Measurements from ENCODE around the gene SORCS3.

SORCS3 gene

DNA sequence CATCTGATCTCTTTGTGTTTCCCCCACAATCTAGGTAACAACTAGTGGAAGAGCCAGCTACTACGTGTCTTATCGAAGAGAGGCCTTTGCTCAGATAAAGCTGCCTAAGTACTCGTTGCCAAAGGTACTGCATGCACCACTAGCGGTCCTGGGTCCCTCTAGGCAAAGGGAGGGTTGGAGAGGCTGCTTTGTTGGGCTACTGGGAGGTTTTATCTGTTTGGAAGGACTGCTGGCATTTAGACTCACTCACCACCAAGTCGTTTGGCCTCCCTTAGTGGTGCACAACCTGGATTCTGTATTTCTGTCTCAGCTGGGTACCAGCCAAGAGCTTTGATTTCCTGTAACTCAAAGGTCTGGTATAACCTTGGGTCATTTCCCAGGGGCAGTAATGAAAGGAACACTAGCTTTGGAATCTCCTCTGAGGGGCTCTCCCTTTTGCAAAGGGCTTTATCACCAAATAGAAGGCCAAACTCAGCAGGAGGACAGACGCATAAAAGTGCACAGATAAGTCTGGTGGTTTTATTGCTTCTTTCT is 498.3 kb downstream of the SORCS3 start:
- DNase-seq = no peak

DNA sequence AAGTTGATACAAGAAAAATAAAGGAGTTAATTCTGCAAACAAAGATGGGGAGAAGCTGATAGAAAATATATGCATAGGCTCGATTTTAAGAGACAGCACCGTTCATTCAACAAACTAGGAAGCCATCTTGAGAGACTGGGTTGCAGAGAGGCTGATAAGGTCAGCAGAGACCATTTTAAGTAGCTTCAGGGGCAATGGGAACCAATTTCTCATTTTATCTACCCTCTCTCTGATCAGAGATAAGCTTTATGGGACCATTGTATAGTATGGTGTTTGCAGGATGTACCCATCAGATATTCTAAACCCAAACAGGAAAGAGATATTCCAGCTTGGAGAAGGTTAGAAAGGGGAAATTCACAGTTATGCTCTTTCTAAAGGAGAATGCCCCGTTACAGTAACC is 499.5 kb downstream of the SORCS3 start:
- DNase-seq = no peak

DNA sequence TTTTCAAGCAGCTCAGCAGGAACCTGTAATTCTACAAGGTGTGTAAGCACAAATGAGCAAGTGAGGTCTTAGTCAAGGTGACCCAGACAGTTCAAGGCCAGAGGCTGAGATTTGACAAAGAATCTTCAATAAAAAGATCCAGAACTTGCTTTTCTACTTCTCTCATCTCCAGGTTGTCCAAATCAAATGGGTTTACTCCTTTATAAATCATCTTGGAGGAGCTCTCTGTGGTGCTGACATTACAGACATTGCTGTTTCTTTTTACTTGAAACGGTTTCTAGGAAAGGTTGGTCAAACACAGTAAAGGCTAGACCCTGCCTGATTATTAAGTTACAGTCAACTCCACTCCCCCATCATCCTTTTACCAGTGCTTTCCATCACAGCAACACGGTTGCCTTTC is 504.6 kb downstream of the SORCS3 start:
- no peak for DNase-seq

DNA sequence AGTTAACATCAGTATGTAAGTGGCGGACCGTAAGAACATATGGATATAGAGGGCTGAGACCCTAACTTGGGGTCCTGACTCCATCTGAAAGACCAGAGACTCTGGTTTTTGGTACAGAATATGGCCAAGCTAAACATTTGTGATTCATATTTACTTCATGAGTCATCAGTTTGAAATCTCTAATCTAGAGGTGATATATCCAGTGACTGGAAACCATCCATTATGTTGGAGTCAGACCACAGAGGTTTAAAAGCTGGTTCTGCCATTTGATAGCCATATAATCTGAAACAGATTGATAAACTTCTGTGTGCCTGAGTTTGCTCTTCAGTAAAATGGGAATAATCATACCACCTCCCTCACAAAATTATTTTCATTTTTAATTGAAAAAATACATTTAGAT is 505.3 kb downstream of the SORCS3 start:
- no peak for DNase-seq

DNA sequence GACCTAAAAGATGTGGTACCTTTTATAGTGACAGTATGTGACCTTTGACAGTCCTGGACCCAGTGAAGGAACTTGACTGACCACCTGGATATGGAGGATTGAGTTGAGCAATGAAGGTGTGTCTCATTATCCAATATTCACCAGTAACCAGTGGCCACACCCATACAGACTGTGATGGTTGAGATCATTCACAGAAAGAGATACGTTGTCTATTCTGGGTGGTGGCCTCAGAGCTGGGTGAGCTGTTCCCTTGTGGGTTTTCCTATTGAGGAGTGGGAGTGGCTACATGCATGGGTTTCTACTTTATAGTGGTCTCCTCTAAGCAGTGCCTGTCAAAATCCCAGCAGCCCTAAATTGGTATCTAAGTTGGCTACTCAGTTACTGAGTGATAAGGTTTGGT is 507.4 kb downstream of the SORCS3 start:
- DNase-seq = no peak

DNA sequence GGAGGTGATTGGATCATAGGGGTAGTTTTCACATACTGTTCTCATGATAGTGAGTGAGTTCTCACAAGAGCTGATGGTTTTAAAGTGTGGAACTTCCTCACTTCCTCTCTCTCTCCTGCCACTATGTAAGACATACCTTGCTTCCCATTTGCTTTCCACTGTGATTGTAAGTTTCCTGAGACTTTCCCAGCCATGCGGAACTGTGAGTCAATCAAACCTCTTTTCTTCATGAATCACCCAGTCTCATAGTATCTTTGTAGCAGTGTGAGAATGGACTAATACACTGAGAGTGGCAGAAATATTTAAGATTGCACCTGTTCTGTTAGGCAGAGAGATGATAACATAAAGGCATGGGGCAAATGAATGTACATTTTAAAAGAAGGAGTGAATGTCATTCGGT is 507.8 kb downstream of the SORCS3 start:
- DNase-seq = no peak

DNA sequence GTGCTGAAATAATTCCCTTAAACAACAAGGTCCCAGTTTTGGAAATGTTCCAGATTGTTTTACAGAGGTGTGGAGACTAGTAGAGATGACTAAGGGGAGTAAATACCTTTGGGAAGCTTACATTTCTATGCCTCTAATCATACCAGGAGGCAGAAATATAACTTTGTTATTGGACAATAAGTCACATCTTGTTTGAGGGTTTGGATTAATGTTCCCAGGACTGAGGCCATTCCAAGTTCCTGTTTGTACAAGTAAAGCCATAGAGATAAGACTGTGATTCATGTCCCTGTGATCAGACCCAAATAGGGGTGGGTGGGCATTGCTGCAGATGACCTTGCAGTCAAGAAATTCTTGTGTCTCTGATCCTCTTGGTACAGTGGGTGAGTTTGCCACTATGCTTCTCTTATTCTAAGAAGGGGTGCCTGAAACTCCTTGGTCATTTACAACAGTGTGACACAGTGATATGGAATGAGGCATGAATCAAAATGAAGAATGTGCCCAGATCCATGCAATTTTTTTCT is 508.3 kb downstream of the SORCS3 start:
- DNase-seq = no peak

DNA sequence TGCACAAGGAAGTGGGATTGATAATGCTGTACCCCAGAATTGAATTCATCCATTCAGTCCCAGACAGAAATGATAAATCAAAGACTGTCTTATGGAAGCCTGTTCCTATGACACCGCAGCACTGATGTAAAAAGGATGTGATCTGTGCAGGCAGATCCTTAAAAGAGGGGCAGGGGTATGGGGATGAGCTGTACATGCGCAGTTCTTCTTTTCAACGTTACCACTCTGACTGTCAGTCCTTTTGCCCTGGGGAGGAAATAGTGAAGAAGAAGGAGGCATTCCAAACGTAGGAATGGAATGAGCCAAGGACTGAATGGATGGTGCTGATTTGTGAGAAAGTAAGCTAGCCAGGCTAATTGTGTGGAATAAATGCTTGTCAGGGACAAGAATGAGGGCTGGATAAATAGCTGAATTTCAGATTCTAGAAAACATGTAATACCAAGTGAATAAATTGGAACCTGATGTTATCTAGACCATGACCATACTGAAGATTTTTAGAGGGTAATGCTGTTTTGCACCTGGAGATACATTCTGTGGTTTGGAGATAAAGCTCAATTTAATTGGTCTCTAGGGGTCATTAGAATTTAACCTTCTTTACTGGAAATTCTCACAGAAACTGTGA is 509.3 kb downstream of the SORCS3 start:
- no peak for DNase-seq

DNA sequence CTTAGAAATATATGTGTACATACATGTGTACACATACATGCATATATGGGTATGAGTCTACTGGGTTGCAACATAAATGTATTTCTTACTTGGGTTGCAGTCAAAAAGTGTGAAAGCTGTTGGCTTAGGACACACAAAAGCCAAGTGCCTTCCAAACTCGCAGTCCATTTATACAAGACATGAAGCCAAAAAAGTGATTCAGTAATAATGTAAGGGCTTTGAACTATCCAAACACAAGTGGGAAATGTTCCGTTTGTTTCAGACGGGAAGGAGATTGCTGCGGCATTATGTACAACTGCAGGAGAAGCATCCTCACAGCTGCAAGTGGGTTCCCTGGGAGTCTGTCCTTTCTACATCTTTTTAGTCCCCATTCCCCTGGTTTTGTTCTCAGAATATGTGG is 513.6 kb downstream of the SORCS3 start:
- no peak for DNase-seq

DNA sequence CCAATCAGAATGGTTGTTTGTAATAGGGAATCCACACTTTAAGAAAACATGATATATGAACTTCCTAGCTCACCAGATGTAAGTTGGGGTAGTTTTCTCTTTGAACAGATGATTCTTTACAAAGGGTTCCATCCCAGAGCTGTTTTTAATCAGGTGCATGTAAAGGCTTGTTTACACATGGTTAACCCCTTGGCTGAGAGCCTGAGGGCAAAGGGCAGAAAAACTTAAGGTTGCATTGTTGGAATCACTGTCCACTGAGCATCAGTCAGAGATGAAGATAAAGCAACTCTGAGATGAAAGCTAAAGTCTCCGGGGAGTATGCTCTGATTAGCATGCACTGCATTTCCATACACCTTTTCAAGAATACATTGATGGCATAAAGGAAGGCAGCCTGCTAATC is 518.2 kb downstream of the SORCS3 start:
- DNase-seq = no peak

DNA sequence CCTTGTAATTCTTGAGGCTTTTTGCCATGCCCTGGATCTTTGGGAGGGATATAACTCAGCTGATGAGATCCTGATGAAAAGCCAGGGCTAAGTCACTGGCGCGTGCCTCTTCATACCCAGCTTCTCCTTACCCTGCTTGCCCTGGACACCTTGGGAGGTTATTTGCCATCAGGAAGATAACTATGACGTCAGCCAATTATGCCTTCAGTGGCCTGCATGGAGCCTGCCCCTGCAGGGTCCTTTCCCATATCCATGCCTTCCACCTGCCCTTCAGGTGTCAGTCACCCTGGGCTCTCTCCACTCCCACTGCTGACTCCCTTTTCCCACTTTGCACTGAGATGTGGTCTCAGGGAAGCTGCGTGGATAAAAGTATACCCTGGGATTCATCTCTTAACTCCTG is 520.1 kb downstream of the SORCS3 start:
- DNase-seq = no peak

DNA sequence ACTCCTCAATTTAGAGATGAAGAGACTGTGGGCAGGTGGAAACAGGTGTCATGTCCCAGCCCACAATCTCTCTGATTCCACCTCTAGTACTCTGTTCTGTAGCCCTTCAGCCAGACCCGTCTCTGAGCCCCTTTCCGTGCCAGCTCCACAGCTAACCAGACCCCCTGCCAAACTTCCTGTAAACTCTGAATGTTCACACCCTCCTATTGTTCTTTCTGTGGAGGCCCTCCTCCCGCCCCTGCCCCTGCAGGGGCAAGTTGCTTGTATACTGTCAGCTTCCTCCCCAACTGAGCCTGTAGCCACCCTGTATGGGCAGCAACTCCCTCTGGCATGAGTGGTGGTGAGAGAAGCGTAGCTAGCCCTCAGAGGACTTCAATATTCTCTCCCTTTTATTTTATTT is 520.7 kb downstream of the SORCS3 start:
- DNase-seq = no peak

DNA sequence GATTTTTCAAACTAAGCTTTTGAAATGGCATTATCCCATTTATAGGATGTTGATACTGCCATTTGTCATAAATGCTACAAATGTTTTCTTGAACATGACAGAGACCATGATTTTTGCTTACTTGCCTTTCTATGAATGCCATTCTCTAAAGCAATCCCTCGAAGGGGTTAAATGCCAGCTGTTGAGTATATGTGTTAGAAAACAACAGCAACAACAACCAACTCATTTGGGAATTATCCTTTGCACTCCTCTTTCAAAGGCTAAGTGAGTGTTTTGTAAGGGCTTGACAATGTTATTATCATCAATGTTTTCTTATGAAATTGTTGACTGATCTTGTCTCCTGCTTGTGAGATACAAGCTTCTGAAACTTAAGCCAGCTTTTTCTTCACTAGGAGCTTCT is 529.4 kb downstream of the SORCS3 start:
- DNase-seq = no peak

DNA sequence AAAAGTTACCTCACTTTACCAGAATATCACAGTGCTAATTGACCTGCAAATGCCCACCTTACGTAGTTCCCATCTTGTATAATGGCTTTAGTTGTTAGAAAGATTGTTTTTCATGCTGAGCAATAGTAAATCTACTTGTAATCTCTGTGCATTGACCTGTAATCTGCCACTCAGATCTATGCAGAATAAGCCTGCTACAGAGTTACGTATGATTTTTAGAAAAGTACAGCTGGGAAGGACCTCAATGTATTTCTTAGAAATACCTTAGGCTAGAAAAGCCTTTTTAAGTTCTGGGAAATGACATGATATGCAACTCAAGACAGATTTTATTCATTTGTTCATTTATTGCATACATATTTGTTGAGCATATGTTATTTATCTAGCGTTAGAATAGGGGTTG is 530.9 kb downstream of the SORCS3 start:
- no peak for DNase-seq

DNA sequence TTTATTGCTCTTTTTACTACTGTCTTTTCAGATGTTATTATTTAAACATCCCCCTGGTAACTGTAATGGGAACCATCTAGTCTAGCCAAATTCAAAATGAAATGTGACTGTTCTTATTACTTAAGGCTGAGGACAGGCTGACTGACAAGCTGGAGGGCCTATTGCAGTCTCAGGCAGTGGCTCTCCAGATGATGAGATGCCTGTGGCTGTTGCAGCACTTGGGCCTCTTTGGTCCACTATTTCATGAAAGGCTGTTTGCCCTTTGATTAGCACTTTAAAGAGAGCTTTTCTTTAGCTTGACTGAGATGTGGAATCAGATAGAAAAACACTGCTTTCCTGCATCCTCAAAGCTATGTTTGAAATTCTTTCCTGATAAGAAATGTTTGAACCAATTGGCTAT is 540.5 kb downstream of the SORCS3 start:
- DNase-seq = no peak

DNA sequence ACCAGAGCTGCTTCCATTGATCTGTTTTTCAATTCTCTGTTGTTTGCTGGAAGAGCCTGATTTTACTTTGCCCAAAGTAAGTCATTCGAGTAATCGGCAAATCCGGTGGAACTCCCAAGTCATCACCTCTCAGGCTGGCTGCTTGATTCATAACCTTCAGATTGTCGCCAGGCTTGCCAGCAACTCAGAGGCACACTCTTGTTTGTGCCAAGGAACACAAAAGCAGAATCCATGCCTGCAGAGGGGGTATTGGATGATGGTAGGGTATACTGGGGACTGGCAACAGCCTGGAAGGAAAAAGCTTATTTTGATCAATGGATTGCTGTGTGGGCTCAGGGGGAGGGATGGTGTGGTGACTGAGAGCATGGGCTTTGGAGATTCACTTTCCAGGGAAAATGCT is 542.4 kb downstream of the SORCS3 start:
- no peak for DNase-seq

DNA sequence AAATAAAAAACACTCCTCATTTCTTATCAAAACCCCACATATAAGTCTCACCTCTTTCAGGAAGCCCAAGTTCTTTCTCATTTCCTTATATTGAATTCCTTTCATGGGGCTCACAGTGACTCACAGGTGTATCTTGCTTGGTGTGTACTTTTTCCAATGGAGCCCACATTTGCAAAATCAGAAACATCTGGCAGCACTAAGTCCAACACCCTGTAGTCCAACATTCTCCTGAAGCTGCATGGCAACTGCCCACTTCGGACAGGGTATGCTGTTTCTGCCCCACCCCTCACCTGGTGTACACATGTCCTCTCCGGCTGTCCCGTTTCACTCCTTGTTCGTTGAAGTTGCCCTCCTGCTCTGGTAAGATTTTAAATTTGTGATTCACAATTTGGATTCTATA is 544.1 kb downstream of the SORCS3 start:
- DNase-seq = no peak

DNA sequence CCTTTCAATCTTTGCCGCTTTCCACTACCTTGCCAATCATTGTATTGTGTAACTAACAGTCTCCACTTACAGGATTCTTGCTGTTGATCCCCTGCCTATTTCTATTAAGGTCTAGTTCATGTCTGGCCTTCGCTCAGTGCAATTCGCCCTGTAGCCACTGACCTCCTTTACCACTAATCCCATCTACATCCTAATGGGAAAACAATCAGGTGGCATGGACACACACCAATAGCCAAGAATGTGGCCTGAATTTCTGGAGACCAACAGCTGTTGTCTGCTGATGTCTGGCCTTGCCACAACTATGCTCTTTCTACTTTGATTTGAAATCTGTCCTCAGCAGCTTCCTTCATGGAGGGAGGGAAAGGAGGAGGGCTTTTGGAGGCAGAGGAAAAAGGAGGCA is 546.2 kb downstream of the SORCS3 start:
- no peak for DNase-seq

DNA sequence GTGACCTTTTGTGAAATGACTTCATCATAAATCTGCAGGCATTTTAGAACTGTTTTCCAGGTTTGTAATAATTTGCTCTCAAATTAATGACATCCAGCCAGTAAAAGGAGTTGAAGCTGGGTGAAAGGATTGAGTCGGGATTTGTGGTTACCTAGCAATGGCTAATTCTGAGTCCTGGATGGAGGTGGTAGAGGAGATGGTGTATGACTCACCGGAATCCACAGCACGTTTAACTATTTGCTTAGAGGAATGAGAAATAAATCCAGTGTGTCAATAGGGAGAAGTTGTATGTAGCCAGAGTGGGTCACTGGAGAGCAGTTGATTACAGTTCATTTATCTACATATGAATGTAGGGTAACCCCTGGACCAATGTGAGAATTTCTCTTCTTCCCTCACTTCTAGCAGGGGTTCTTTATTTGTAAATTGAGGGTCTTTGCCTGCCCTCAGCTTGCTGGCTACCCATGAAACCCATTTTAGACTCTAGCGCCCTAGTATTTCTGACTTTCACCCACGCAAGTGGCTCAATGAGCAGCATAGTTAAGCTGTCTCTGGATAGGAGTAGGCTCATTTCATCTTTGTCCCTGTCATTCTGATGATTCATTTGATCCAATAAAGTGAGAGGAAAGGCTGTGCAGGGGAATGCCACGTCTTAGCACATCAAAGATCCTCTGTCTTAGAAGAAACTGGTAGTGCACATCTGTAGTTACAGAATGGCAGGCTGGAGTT is 547.8 kb downstream of the SORCS3 start:
- DNase-seq = no peak

DNA sequence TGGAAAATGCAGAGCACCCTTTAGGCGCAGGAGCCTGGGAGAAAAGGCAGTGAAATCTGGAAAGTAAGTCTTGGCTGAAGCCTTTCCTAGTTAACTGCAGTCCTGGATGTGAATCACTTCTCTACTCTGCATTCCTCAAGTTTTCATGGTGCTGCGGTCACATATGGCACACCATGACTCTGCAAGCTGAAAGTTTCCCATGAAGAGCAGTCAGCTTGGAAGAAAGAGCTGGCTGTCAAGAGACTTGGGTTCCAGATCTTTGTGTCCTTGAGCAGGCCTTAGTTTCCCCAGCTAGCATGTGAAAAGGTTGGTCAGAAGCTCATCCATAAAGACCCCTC is 548.3 kb downstream of the SORCS3 start:
- no peak for DNase-seq

DNA sequence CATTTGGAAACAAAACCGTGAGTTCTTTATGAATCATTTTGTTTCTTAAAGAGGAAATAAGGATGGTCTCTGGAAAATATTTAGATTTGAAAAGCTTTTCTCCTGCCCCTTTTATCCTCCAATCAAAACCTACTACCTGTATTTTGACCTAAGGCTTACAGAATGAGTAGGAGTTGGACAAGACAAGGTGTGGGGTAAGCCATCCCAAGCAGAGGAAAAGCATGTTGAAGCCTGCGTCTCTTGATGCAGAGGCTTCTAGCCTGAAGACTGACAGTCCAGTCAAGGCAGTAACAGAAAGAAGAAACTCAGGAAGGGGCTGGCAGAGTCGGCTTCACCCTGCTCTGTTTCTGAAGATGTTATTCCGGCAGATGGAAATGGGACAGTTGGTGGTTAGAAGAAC is 551.1 kb downstream of the SORCS3 start:
- no peak for DNase-seq

DNA sequence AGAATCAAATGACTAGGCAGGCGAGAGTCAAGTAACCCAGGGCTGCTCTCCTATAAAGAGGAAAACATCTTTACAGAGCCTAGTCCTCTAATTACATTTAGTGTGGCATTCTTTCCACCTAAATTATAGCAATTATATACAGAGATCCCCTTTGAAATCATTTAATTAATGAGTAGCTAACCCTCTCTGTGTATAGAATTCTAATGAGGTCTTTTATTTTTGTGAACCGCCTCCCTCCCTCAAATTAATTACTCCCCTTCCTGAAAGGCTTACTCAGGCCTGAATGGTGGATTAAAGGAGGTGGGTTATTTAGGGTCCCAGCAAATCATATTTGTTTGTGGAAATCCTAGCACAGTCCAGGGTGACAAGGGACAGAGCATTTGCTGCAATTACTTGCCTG is 551.8 kb downstream of the SORCS3 start:
- DNase-seq = no peak

DNA sequence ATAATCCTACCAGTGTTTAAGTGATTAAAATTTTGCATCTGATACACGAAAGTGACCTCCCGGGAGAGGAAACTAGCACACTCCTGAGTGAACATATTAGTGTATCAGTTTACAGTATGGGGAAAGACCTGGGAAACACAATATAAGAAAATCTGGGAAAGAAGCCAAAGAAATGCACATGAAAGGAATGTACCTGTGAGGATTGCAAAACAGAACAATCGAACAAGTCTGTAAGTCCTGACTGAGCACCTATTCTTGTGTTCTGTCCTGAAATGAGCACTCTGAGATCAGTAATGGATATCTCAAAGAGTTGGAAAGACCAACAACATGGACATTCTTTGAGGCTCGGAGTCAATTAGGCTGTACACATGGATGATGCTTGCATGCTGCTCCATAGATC is 554.7 kb downstream of the SORCS3 start:
- no peak for DNase-seq

DNA sequence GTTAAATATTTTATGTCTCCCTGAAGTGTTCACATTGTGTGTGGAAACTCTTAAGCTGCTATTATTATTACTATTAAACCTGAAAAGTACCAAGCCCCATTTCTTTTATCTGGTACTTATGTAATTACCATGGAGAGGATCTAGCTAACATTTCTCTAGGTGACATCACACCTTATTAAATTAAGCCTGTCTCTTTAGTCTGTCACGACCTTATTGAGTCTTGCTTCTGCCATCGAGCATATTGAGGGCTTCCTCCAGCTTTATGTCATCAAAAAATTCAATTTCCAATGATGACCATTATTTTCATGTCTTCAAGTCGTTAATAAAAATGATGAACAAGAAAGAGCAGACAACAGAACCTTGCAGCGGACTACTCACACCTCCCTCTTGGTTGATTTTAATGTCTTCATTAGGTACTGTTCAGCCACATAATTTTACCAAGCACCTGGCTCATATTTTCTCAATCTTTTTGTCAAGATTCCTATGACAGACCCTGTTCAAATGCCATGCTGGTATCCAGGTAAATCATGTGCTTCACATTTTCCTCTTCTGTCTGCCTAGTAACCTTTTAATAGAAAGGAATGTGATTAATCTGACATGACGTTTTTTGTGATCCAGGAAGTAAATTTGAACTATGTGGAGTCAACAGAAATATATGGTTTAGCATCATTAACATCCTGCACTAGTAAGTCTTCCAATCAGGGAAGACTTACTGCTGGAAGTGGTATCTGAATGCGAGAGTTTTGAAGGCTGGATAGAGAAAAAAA is 556.7 kb downstream of the SORCS3 start:
- DNase-seq = no peak

All from hematopoietic multipotent progenitor cell treated with erythropoietin and hydrocortisone succinate and interleukin-3 and kit ligand, for 6 days (in vitro differentiated cells).